ENCODE results near the gene SERPINF2.

- TF ChIP-seq POLR2A (IDR thresholded peaks at IDR 0.05): no peak
- peak; percentile 57 to 76 (median 60) for TF ChIP-seq POLR2AphosphoS5 (IDR thresholded peaks at IDR 0.05)
- no peak for TF ChIP-seq CTCF (IDR thresholded peaks at IDR 0.05)
Measured at GRCh38 chr17:1762901-1763898, 20.5 kb downstream of the SERPINF2 start.

All from breast epithelium (tissue), 3 donors.